Fibroblast of lung (primary cell): ENCODE results near the gene SIT1. TPM values are rescaled to one million over a fixed set of nuclear protein-coding genes. Genes with fewer than 3 reads are reported as not detected.
"Not testable (repeated sequence)": the region's sequence is repeated elsewhere in the genome, so short reads cannot be mapped to it uniquely, and the experiment has no call there.

Experiments used
- DNase-seq, 2 donors: peaks; one replicate each; pipeline versions ENCODE4 v3.0.0 to v3.0.0-alpha.2; 2010; ENCODE audit warnings: low read depth in 2 of 2
- H2AFZ ChIP-seq: 2 replicates; pipeline ENCODE4 v1.5.1; 2012; ENCODE audit warnings: low read length, control low read depth, inconsistent platforms
- H3K27ac ChIP-seq: 2 replicates; pipeline ENCODE4 v1.5.1; 2011; ENCODE audit warnings: low read length, control low read depth; ENCODE audit not compliant: insufficient read depth
- H3K27me3 ChIP-seq: 2 replicates; pipeline ENCODE4 v1.5.1; 2011; ENCODE audit warnings: mild to moderate bottlenecking, low read length; ENCODE audit not compliant: control insufficient read depth, insufficient read depth
- H3K36me3 ChIP-seq: 2 replicates; pipeline ENCODE4 v1.5.1; 2011; ENCODE audit warnings: low read length; ENCODE audit not compliant: control insufficient read depth, insufficient read depth
- H3K4me1 ChIP-seq: 2 replicates; pipeline ENCODE4 v1.5.1; 2011; ENCODE audit warnings: low read length; ENCODE audit not compliant: control insufficient read depth, insufficient read depth; ENCODE audit errors: extremely low read depth
- H3K4me2 ChIP-seq: 2 replicates; pipeline ENCODE4 v1.5.1; 2011; ENCODE audit warnings: low read length, control low read depth; ENCODE audit not compliant: insufficient read depth; ENCODE audit errors: extremely low read depth
- H3K4me3 ChIP-seq, 4 experiments: fragments of 200-600 bp in 1 of 4; sonication (generic) in 1 of 4; replicated peaks in 1 of 4; 2 replicates each; pipeline ENCODE4 v1.5.1; 2011 to 2016; ENCODE audit warnings: low read length in 4 of 4, low read depth in 3 of 4, mild to moderate bottlenecking in 3 of 4, control low read depth in 2 of 4, inconsistent platforms in 1 of 4, mixed read lengths in 1 of 4; ENCODE audit not compliant: insufficient read depth in 1 of 4; ENCODE audit errors: control extremely low read depth in 1 of 4
- H3K79me2 ChIP-seq: 2 replicates; pipeline ENCODE4 v1.5.1; 2012; ENCODE audit warnings: mild to moderate bottlenecking, low read length, inconsistent platforms; ENCODE audit not compliant: control insufficient read depth, insufficient read depth
- H3K9ac ChIP-seq: 2 replicates; pipeline ENCODE4 v1.5.1; 2011; ENCODE audit warnings: mild to moderate bottlenecking, low read length, control low read depth; ENCODE audit not compliant: insufficient read depth
- H3K9me3 ChIP-seq: 2 replicates; pipeline ENCODE4 v1.5.1; 2012; ENCODE audit warnings: low read depth, low read length; ENCODE audit not compliant: control insufficient read depth, insufficient read depth
- H4K20me1 ChIP-seq: 2 replicates; pipeline ENCODE4 v1.5.1; 2011; ENCODE audit warnings: low read length; ENCODE audit not compliant: control insufficient read depth, insufficient read depth; ENCODE audit errors: extremely low read depth
- CTCF ChIP-seq, 2 donors: IDR thresholded peaks in 1 of 2; conservative IDR thresholded peaks in 1 of 2; 1 replicate in 1 of 2; 2 replicates in 1 of 2; pipeline ENCODE4 v1.5.1; 2011 to 2012; ENCODE audit warnings: low read length in 2 of 2, control low read depth in 1 of 2, inconsistent platforms in 1 of 2, low read depth in 1 of 2, mild to moderate bottlenecking in 1 of 2
- EZH2 ChIP-seq: IDR thresholded peaks from 2 replicates; pipeline ENCODE4 v1.5.1; 2012; ENCODE audit warnings: low read length, control low read depth, mild to moderate bottlenecking; ENCODE audit errors: missing control alignments
- polyA plus RNA-seq, 2 donors: library from polyadenylated mRNA; depleted of rRNA in 1 of 2; stranded (reverse) in 1 of 2; unstranded in 1 of 2; fragments of >200 nt; gene quantifications; 2 replicates each; pipeline ENCODE4 v1.2.1, GENCODE V29; 2011 to 2012; ENCODE audit warnings: missing spikeins in 1 of 2
- total RNA-seq: library from RNA; depleted of rRNA; stranded (reverse); fragments of >200 nt; gene quantifications from 2 replicates; pipeline ENCODE4 v1.2.1, GENCODE V29; 2014

Gene SIT1
- total and polyA plus RNA-seq, 2 donors (not counting 1 experiment from before 2014, with no cell fraction given): 0.17 TPM; not detected in 1

DNA sequence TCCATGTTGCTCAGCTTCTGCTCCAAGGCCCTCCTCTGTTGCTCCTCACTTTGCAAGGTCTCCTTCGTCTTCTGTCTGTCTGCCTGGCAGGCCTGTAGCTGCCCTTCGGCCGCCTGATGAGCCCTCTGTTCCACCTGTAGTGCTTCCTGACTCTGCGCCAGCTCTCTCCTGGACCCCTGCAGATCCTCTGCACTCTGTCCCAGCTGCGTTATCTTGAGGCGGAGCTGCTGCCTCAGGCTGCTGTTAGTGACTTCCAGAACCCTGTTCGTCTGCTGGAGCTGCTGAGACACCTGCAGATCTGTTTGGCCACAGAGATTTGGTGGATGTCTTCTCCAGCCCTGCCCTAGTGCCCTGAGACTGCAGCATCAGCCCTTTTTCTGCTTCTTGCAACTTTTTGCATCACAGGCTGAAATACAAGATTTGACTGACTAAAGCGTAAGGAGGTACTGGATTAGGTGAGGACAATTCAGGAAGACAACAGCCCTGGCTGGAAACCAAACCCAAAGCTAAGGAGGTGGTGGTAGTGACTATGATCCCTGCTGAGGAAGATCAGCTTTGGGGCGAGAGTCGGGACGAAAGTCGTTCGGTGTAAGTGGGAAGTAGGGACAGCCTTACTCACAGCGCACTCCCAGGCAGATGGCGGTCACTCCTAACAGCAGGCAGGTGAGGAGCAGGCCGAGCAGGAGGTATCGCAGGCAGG, 34.6 kb downstream of the SIT1 start:
- Histone ChIP-seq H3K9ac (no peak overlapping the region), H3K4me2 (no peak overlapping the region), H3K36me3 (no peaks in the 10 kb centered on the region), H3K79me2 (no peaks in the 10 kb centered on the region), H2AFZ (no peak overlapping the region), H3K4me3 (no peak overlapping the region), H3K27ac (no peak overlapping the region), H3K27me3 (peaks cover 29% of the 10 kb centered on the region), H3K4me1 (no peaks in the 10 kb centered on the region), H3K9me3 (no peaks in the 10 kb centered on the region), H4K20me1 (no peaks in the 10 kb centered on the region)
- TF ChIP-seq CTCF (conservative IDR thresholded peaks at IDR 0.05 in 1 of 2, IDR thresholded peaks at IDR 0.05 in 1 of 2; ENCODE audit: low read depth in 1 of 2, low read length in 2 of 2) (no peak), EZH2 (no peak)
- DNase-seq: no peak

DNA sequence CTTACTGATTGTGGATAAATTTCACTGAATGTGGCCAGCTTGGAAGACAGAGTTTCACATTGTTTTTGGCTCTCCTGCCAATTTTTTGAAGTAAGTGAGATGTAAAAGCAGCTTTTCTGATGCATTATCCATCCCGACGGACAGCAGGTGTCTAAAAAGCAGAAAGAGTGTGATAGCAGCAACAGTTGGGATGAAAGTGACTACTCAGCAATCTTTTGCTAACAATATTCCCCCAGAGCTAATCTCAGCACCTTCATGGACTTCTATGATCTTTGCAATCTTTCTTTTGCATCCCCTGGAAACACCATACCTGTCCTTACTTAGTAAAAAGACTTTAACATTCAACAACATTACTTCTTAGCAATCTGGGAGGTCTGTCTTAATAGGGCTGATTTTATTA, 37.9 kb downstream of the SIT1 start:
- no peaks in the 10 kb centered on the region for H3K9me3 ChIP-seq

DNA sequence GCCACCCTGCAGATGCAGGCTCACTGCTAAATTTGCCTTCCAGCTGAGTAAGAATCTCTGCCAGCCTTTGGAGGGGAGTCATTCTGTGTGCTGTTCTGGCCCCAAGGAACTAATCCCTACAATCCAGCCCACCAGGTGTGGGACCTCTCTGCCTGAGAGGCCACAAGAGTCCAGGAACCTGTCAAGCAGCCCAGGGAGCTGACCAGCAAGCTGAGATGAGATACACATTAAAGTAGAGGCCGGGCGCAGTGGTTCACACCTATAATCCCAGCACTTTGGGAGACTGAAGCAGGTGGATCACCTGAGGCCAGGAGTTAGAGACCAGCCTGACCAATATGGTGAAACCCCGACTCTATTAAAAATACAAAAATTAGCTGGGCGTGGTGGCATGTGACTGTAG, 38.7 kb downstream of the SIT1 start:
- not testable (repeated sequence) for H3K36me3 ChIP-seq, DNase-seq, H3K9me3 ChIP-seq

More for the DNA sequence above, 37.9 kb downstream of the SIT1 start:
- Histone ChIP-seq H2AFZ (no peak overlapping the region), H4K20me1 (no peaks in the 10 kb centered on the region), H3K27me3 (peaks cover 29% of the 10 kb centered on the region), H3K4me1 (no peaks in the 10 kb centered on the region), H3K27ac (no peak overlapping the region), H3K9ac (no peak overlapping the region), H3K4me2 (no peak overlapping the region), H3K79me2 (no peaks in the 10 kb centered on the region), H3K4me3 (no peak overlapping the region), H3K36me3 (no peaks in the 10 kb centered on the region)
- DNase-seq: no peak
- TF ChIP-seq CTCF (conservative IDR thresholded peaks at IDR 0.05 in 1 of 2, IDR thresholded peaks at IDR 0.05 in 1 of 2; ENCODE audit: low read depth in 1 of 2, low read length in 2 of 2): no peak
- no peak for TF ChIP-seq EZH2

More for the DNA sequence above, 38.7 kb downstream of the SIT1 start:
- not testable (repeated sequence) for H3K4me3 ChIP-seq, H2AFZ ChIP-seq, H3K4me1 ChIP-seq, H3K27ac ChIP-seq, H3K79me2 ChIP-seq, H3K9ac ChIP-seq, H4K20me1 ChIP-seq, H3K4me2 ChIP-seq
- H3K27me3 ChIP-seq: peaks cover 22% of the 10 kb centered on the region
